ENCODE data around the gene ATP2B2.

DNA sequence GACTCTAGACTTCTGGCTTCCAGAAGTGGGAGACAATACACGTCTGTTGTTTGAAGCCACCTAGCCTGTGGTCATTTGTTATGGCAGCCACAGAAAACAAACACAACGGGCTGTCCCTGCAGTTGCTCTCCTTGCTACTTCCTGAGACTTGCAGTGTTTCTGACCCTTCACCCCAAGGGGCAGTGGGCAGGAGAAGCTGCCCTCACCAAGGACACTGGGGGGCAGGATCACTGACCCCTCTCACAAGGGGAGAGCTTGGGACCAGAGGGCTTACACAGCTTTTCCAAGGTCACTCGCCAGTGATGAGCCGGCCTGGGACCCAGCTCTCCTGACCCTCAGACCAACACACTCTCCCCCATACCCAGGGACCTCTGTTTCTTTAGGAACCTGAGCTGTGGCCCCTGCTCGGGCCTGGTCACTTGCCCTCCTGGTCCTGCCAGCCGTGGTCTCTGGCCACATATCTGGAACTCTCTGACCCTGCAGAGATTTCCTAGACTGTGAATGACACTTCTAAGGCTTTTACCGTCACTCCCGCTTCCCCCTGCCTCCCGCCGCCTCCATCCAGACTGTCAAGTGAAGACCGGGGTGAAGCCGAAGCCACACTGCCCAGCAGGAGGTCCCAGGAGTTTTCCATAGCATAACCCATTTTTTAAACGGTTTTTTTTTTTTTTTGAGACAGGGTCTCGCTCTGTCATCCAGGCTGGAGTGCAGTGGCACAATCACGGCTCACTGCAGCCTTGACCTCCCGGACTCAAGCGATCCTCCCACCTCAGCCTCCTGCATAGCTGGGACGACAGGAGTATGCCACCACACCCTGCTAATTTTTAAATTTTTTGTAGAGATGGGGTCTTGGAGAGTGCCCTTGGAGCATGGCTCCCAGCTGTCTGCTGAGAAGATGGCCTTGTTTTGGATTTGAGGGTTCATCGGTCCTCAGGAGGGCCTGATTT, 4.4 kb downstream of the ATP2B2 start:
- TF ChIP-seq POLR2A (IDR thresholded peaks at IDR 0.05; ENCODE audit: low read length) (no peak), GATA1 (IDR thresholded peaks at IDR 0.05; ENCODE audit: low read depth, low read length) (no peak)

Data from erythroblast (primary cell).